Measurements from ENCODE around the gene C1orf35. TPM values are rescaled to one million over a fixed set of nuclear protein-coding genes. Genes with fewer than 3 reads are reported as not detected.

C1orf35 gene
- total and polyA plus RNA-seq, 9 of the 15 experiments (the other 6 are each of a cell fraction or from before 2014, with no cell fraction given) = 3.2 to 48.7 (median 12.5) TPM

DNA sequence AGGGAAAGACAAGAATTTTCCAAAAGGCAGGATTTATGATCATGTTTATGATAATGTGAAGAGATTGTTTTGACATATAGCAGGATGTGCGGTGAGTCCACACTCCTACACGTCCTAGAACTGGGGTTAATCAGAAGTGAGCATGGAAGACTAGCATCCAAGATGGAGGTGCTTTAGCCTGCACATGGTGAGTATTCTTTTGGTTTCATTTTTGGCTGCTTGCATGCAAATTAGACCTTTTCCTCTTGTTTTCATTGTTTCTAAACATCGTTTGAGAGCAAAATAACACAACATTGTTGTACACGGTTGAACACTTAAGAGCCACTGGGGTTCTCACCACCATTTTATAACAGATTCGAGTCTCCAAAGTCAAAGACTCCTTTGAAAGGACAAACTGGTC is 22.1 kb upstream of the C1orf35 start (continued):
- TF ChIP-seq, protein P1, sequence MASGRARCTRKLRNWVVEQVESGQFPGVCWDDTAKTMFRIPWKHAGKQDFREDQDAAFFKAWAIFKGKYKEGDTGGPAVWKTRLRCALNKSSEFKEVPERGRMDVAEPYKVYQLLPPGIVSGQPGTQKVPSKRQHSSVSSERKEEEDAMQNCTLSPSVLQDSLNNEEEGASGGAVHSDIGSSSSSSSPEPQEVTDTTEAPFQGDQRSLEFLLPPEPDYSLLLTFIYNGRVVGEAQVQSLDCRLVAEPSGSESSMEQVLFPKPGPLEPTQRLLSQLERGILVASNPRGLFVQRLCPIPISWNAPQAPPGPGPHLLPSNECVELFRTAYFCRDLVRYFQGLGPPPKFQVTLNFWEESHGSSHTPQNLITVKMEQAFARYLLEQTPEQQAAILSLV (tag; IDR thresholded peaks at IDR 0.05) = peak; percentile 76
- TF ChIP-seq ZNF121 (CRISPR knock-in tag; conservative IDR thresholded peaks at IDR 0.05) (no peak), MTF1 (CRISPR knock-in tag; IDR thresholded peaks at IDR 0.05; ENCODE audit: borderline replicate concordance) (no peak), SNIP1 (IDR thresholded peaks at IDR 0.05; ENCODE audit: low read depth) (no peak), SOX6 (IDR thresholded peaks at IDR 0.05) (no peak), SMAD3 (CRISPR knock-in tag; conservative IDR thresholded peaks at IDR 0.05) (peak; percentile 68; the same call in 1 of the 2 replicates), TEAD2 (tag; IDR thresholded peaks at IDR 0.05) (0 out of 2 replicates have a peak, but pooled peaks have one; percentile 37), RBM39 (optimal IDR thresholded peaks at IDR 0.05; ENCODE audit: low read depth, low read length) (no peak), POLR2A (conservative IDR thresholded peaks at IDR 0.05) (no peak), MED1 (CRISPR knock-in tag; IDR thresholded peaks at IDR 0.05; ENCODE audit: borderline replicate concordance) (no peak), ZNF224 (CRISPR knock-in tag; IDR thresholded peaks at IDR 0.05) (no peak), E2F1 (CRISPR knock-in tag; IDR thresholded peaks at IDR 0.05) (no peak), CCAR2 (IDR thresholded peaks at IDR 0.05; ENCODE audit: low read depth, low read length) (no peak), ZNF311 (CRISPR knock-in tag; IDR thresholded peaks at IDR 0.05) (peak; percentile 45; the same call in 1 of the 2 replicates), ETV1 (tag; conservative IDR thresholded peaks at IDR 0.05; ENCODE audit: low read depth) (peak; percentile 62; the same call in 1 of the 2 replicates), ZNF668 (CRISPR knock-in tag; IDR thresholded peaks at IDR 0.05) (0 out of 2 replicates have a peak, but pooled peaks have one; percentile 61), PYGO2 (tag; IDR thresholded peaks at IDR 0.05) (no peak), JUND (IDR thresholded peaks at IDR 0.05; ENCODE audit: borderline replicate concordance, low read depth, low read length) (no peak), JUND (tag; IDR thresholded peaks at IDR 0.05; ENCODE audit: borderline replicate concordance, low read depth, low read length) (0 out of 3 replicates have a peak, but pooled peaks have one; percentile 22), MYNN (IDR thresholded peaks at IDR 0.05) (no peak), MYNN (CRISPR knock-in tag; IDR thresholded peaks at IDR 0.05) (no peak), ZNF239 (CRISPR knock-in tag; IDR thresholded peaks at IDR 0.05) (peak; percentile 59; the same call in 1 of the 2 replicates), ZNF79 (CRISPR knock-in tag; IDR thresholded peaks at IDR 0.05; ENCODE audit: low read depth) (0 out of 2 replicates have a peak, but pooled peaks have one; percentile 50), SRSF9 (IDR thresholded peaks at IDR 0.05; ENCODE audit: borderline replicate concordance, low read depth, low read length) (no peak)
- TF ChIP-seq, protein P2, sequence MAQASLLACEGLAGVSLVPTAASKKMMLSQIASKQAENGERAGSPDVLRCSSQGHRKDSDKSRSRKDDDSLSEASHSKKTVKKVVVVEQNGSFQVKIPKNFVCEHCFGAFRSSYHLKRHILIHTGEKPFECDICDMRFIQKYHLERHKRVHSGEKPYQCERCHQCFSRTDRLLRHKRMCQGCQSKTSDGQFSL (CRISPR knock-in tag; IDR thresholded peaks at IDR 0.05) = no peak
- TF ChIP-seq, protein P2 (tag; IDR thresholded peaks at IDR 0.05) = peak in 1 of 2 experiments; percentile 79; a peak in 2 of 4 replicates
- TF ChIP-seq, protein P3, sequence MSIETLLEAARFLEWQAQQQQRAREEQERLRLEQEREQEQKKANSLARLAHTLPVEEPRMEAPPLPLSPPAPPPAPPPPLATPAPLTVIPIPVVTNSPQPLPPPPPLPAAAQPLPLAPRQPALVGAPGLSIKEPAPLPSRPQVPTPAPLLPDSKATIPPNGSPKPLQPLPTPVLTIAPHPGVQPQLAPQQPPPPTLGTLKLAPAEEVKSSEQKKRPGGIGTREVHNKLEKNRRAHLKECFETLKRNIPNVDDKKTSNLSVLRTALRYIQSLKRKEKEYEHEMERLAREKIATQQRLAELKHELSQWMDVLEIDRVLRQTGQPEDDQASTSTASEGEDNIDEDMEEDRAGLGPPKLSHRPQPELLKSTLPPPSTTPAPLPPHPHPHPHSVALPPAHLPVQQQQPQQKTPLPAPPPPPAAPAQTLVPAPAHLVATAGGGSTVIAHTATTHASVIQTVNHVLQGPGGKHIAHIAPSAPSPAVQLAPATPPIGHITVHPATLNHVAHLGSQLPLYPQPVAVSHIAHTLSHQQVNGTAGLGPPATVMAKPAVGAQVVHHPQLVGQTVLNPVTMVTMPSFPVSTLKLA (conservative IDR thresholded peaks at IDR 0.05) = no peak
